Measurements from ENCODE around the gene CREG2.
"Not testable (repeated sequence)": the region's sequence is repeated elsewhere in the genome, so short reads cannot be mapped to it uniquely, and the experiment has no call there.

Gene CREG2

DNA sequence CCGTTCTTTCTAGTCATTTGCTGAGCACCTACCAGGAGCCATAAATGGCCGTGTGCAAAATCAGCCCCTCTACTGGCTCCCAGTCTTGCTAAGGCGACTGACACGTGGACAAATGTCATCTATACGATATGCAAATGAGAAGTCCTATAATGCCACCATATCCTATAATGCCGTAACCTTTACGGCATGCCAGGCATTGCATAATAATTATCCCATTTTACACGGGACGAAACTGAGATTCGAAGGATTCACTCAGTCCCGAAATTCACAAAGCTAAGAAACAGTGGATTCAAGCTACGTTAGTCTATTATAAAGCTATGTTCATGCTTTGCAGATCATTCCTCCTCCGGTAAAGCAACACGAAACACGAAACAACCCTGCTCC, 44.7 kb downstream of the CREG2 start:
- DNase-seq (ENCODE audit: low spot score), result no peak

DNA sequence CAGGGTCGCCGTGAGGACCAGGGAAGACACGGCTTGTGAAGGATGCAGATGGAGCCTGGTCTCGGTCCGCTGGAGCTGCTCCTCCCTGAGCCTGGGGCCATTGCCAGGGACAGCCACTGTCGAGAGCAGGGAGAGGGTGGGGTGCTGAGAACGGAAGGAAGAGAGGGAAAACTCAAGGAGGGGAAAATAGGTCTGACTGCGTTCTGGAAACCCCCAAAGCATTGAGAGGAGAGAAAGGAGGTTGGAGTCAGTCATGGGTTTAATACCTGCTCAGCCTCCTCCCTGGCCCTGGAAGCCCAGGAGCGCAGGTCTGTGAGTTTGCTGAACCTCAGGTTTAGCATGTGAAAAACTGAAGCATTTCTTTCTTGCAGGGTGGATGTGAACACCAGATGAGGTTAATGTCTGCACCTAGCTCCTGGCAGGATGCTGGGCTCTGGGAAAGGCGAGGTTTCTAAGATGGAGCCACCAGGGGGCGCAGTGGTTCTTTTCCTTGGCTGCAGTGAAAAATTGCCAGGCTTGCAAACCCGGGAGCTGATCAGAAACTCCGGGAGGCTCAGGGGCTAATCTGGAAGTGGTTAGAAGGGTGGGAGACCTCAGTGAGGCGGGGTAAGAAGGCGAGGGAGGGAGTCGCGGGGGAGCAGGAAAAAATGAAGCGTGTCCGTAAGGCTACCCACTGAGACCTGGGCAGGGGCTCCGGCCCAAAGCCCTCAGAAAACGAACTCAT, 45.2 kb downstream of the CREG2 start:
- peak; percentile 70 for DNase-seq (ENCODE audit: low spot score)

DNA sequence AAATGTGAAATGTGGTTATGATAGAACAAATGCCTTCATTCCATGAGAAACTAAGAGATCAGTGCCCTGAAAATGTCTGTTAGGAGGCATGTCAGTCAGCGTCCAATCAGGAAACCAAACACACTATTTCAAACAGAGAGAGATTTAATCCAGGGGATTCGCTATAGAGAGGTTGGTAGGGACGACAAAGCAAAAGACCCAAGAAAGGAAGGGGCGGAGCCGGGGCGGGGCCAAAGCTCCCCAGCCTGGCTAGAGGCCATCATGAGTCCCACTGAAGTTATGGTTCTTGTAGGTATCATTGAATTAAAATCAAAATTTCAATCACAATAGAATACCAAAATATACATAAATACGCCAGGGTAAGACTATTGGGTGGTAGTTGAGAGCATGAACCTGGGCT, 45.9 kb downstream of the CREG2 start:
- no peak for DNase-seq (ENCODE audit: low spot score)

DNA sequence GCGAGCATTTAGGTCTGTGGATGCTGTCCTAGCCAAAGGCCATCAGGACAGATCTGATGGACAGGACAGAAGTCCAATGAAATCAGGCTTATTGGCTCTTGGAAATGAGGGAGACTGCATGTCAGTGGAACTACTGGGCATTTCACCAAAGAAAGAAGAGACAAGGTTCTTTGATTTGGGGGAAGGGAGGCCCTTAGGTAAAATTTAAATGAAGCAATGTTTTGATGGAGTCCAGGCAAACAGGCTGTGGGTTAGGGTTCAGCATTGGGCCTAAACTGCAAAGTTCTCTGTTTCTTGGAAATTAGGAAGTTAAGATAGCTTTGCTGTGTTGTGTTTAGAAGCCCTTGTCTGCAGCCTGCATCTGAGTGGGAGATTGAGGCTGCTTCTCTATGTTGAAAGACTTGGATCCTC, 47.2 kb downstream of the CREG2 start:
- no peak for DNase-seq (ENCODE audit: low spot score)

DNA sequence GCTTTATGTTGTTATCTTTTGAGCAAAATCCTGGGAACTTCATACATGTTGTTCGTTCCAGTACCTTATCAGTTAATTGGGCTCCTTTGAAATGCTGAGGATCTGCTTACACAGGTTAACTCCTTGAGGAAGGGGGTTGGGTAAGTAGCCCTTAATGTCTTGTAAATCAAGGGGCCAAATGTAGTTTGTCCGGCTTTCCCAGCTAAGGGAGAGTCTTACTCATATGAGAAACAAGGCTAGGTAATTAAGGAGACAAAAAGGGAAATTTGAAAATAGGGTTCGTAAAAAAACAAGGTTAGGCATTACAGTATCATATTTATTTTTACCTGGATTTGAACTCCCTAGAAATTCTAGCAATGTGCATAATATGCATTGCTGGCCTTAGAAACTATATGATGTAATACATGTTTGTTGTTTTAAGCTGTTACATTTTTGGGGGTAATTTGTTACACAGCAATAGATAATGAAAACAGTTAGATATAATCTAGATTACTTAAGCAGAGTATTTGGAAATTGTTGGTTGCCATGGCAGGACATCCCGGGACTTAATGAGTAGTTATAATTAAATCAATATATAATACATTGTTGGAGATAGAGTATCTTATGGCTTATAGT, 47.9 kb downstream of the CREG2 start:
- DNase-seq (ENCODE audit: low spot score), result no peak

DNA sequence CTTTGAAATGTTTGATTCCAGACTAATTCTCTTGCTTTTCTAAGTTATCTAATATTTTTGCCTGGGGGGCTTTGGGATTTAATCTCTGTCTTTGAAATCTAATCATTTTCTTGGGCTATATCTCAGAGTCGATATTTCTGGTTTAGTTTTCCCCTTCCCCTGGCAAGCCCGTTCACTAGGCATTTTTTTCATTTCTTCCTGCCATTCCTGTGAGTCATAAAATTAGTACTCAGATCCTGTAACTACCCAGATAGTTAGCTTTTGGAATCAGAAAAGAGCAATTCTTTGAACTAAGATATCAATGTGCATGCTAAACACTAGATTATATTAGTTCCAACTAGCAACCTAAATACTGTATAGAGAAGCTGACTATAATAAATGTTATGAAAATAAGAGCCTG, 49.4 kb downstream of the CREG2 start:
- no peak for DNase-seq (ENCODE audit: low spot score)

DNA sequence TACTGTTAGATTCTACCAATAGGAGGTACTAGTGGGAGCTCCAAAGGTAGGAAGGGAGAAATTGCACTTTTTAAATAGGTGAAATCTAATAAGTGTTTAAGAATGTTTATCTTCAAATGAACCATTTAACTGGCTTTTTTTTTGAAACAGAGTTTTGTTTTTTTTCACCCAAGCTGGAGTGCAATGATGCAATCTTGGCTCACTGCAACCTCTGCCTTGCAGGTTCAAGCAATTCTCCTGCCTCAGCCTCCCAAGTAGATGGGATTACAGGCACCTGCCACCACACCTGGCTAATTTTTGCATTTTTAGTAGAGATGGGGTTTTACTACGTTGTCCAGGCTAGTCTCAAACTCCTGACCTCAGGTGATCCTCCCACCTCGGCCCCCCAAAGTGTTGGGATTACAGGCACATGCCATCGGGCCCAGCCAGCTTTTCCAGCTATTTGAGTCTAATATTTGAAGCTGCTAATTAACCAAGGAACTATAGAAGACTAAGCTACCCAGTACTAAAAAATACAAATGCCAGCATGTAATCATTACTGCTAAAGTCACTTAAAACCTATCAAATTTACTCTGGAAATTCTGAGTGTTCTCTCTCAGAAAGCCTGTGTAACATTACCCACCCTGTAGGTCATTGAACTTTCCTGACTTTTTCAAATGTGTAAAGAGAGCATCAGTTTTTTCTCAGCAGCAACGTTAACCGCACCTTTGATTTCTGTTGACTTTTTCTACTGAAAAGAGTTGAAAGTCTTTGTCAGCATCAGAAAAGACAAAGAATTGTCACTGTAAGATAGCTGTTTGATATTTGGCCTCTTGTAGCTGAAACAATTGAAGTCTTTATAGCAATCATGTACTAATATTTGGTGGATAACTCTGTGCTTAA, 54.2 kb downstream of the CREG2 start:
- DNase-seq (ENCODE audit: low spot score), result no peak

DNA sequence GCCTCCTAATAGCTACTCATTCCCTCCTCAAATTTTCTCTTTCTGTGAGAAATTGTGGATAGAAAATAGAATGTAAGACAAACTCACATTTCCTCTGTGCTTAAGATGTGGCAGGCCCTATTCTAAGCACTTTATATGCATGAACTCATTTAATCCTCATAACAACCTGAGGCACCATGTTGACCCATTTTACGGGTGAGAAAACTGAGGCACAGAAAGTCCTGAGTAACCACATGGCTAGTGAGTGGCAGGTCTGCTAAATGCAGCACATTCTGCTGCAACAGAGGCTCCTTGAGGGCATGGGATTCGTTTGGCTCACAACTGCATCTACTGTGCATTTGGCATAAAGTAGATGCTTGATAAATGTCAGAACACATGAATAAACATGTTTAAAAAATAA, 56.1 kb downstream of the CREG2 start:
- DNase-seq (ENCODE audit: low spot score), result no peak

DNA sequence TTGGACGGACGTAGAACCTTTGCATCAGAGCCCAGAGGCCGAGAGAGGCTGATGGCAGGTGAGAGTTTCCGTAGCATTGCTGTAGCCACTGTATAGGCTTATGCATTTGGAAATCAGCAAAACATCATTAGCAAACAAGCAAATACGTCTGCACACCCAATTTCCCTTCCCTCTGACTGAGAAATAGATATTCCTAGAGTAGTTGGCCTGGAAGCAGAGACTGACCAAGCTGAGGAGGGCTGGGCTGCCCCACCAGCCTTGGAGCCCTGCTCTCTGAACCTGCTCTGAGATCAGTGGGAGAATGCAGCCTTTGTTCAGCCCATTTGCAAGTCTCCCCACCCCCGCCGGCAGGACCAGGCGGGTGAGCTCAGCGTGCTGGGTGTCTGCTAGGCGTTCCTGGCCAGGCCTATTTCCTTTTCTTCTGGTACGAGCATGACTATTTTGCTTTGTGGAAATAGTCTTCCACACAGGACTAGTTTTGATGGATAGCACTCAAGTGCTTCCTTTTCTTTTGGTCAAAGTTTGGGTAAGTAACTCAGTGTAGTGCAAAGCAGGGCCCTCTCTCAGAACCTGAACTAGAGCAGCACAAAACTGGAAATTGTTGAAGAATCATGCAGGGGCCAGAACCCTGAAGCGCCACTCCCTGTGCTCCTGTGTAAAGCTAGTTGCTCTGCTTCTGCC, 56.9 kb downstream of the CREG2 start:
- no peak for DNase-seq (ENCODE audit: low spot score)

DNA sequence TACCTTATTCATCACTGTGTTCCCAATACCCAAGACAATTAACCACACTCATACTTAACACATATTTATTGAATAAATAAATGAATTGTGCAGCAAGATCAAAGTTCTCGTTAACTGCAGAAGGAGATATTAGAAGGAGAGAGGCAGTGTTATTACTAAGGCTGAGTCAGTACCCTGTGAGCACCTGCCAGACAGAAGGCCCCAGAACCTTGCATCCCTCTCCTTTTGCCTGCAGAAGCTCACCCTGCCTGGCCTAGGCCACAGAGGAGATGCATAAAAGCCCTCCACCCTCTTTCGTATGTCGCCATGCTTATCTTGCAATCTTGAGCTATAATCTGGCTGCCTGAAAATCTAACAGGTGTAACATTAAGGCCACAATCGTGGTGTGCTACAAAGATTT, 58.3 kb downstream of the CREG2 start:
- no peak for DNase-seq (ENCODE audit: low spot score)

DNA sequence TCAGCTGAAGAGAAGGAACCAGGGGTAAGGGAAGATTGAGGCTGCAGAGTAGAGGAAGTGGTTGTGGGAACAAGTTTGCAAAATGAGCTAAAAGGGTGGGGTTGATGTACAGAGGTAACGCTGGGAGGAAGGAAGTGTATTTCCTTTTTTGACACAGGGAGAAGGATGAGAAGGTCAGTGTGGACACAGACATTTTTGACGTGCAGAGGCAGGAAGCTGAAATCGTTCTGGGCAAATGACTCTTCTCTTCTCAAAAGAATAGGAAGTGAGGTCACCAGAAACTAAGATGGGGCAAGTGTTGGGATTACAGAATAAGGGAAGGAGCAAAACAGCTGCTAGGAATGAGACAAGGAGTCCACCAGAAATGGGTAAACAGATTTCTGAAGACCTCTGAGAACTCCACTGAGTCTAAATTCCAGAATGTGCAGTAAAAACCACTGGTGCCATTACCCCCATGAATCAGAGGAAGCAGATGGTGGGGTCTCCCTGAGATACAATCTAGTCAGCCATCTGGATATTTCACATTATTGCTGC, 58.8 kb downstream of the CREG2 start:
- DNase-seq (ENCODE audit: low spot score), result no peak

DNA sequence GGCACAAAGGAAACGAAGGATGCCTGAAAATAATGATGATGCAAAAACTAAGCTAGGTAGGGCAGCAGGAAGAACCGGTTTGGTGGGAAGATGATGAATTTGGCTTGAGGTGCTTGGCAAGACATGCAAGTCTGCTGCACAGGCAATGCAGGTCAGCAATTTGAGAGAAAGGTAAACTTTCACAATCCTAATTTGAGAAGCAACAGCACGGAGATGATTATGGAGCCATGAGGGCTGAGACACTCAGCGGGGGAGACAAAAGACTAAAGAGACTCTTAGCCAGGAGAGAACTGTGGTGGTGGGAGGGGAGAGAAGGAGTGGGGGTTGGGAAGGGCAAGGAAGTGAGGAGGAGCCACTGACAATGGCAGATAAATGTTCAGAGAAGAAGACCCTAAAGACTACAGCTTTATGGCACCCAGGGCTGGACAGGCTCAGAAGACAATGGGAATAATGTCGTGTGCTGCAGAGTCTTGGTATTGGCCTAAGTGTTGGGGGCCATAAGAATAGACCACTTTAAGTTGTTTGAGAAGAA, 59.4 kb downstream of the CREG2 start:
- DNase-seq (ENCODE audit: low spot score), result no peak

DNA sequence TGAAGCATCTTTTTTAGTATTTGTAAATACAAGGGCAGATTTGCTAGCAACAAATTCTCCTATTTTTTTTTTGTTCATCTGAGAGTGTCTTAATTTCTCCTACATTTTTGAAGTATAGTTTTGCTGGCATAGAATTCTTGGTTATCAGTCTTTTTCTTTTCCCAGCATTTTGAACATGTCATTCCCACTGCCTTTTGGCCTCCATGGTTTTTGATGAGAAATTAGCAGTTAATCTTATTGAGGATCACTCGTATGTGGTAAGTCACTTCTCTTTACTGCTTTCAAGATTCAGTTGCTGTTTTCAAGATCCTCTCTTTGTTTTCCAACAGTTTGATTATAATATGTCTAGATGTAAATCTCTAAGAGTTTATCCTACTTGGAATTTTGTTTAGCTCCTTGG, 61.9 kb downstream of the CREG2 start:
- DNase-seq (ENCODE audit: low spot score), result no peak

DNA sequence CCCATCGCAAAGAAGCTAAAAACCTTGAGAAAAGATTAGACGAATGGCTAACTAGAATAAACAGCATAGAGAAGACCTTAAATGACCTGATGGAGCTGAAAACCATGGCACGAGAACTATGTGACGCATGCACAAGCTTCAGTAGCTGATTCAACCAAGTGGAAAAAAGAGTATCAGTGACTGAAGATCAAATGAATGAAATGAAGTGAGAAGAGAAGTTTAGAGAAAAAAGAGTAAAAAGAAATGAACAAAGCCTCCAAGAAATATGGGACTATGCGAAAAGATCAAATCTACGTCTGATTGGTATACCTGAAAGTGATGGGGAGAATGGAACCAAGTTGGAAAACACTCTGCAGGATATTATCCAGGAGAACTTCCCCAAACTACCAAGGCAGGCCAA, 70.7 kb downstream of the CREG2 start:
- not testable (repeated sequence) for DNase-seq (ENCODE audit: low spot score)

DNA sequence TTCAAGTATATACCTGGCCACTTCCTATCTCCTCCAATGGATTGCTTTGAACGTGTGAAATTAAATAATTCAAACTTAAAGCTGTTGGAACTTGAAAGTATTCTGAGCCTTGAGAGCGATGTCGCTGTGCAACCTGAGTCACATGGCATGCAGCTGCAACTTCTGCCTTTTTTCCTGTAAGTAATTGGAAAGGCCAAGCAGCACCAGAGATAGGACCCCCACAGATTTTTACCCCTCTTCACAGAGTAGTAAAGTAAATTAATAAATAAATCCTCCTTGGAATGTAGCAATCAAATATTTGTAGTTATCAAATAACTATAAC, 75.6 kb downstream of the CREG2 start:
- DNase-seq (ENCODE audit: low spot score), result no peak

DNA sequence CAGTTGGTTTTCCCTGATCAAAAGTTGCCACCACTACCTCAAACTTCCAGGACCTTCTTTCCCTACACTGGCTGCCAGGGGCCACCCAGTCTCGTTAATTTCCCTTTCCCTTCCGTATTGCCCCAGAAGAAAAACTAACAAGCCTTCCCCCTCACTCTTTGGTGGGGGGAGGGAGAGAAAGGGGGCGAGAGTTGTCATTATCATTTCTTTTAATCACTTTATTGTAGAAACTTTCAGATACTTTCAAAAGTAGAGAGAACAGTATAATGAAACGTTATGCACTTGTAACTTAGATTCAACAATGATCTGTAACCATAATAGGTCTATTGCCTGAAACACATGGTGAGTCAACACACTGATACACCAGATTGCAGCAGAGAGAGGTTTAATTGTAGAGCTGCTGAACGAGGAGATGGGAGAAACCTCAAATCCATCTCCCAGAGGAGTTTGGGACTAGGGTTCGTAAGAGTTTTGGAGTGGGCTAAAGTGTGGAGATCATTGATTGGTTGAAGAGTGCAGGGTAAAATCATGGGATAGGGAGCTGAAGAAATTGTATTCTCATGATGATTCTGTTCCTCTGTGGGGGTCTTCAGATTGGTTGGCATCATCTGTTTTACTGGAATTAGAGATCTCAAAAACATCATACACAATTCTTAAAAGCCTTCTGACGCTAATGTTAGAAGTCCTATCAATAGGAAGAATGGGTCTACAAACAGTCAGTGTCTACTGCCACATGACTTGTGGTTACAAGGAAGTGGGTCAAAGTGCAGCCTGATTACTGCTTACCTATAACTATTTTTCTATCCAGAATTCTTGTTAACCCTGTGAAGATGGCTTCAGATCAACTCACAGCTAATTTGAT, 76.2 kb downstream of the CREG2 start:
- DNase-seq (ENCODE audit: low spot score), result no peak

DNA sequence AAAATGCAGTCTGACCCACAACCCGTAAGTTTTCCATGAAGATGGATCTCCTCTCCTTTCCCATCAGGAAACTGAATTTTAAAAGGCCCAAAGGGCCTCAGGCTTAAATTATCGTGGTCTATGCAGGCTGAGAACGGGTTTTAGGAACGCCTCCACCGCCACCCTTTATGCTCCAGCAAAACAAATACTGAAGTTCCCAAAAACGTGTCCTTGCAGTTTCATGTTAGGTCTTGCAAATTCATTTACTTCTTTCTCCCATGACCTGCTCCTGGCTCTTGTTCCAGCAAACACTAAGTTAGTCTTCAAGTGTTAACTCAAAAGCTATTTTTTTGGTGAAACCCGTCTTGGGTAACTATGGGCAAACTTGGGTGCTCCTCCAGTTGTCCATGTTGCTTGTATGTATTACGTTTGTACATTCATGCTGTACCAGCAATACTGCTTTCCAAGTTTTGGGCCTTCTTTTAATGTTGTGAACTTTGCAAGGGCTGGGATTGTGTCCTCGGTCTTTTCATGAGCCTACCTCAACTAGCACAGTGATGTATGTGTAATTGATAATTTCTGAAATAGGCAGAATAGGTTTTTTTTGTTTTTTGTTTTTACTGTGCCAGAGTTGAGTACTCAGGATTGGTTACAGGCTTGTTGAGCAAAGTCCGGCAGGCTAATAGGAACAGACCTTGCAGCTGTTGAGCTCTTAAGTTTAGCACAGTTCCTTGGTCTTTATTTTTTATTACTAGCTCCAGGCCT, 77.0 kb downstream of the CREG2 start:
- DNase-seq (ENCODE audit: low spot score), result no peak

DNA sequence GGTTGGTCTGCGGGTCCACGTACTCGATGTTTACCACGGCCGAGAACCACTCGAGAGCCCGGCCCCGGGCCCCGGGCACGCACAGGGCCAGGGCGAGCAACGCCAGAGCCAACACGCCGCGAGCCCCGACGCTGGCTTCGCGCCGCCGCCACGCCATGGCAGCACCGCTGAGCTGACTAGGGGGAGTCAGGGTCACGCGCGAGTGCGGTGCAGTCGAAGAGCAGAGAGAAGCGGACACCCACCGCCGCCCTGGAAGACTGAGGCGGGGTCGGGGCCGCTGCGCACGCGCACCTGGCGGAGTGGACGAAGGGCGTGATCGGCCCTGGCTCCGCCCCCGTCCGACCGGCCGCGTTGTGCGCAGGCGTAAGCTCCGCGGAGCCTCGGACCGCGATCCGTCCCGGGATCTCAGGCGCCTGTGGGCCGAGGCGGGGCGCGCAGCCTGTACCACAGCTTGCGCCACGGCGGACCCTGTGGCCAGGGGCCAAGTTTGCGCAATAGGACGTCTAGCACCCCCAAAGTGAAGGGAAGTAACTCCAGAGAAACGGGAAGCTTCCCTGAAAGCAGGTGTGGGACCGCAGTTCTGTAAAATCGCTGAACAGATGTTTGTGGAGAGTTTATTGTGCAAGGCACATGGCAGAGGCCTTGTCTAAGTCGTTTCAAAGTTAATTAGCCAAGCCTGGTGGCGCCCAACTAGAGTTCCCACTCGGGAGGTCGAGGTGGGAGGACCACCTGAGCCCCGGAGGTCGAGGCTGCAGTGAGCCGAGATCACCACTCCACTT, 78.7 kb downstream of the CREG2 start, which contains the start of gene RNF149:
RNF149 (minus strand) TSS at position 270 of the 779 bp plus-strand sequence; CDS start at position 157, 113 bp downstream.
- peak; percentile 99 for DNase-seq (ENCODE audit: low spot score)

DNA sequence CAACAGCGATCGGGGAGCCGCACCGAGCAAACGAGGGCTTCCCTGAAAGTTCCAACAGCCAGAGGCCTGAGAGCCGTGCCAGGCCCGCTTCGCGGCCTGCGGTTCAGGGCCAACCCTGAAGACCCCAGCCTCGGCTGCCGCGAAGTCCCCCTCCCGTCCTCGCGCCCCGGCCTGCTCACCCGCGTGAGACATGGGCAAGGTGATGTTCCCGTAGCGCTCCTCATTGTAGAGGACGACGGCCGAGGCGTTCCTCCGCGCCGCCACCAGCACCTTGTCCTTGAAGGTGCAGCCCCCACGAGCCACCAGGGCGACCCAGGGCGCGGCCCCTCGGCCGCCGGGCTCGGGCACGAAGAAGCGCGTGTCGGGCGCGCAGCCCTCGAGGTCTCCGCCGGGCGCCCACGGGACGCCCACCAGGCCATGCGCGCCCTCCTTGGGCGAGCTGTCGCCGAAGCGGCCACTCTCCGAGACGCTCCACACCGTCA, 79.3 kb downstream of the CREG2 start:
- DNase-seq (ENCODE audit: low spot score), result peak; percentile 49

Data from germinal center (tissue), 1 donor.